ENCODE results near the gene KIAA0586. TPM values are rescaled to one million over a fixed set of nuclear protein-coding genes. Genes with fewer than 3 reads are reported as not detected.
A peak's percentile ranks its signal among the peaks of the same experiment; 100 is the strongest.

The KIAA0586 gene
- total RNA-seq, 1 donor from 2014 or later, result 14.5 TPM

- no peaks in the 10 kb centered on the region for H3K36me3 Mint-ChIP-seq (ENCODE audit: low read depth)
- H3K9me3 Mint-ChIP-seq (ENCODE audit: low read depth), result no peaks in the 10 kb centered on the region
- no peaks in the 10 kb centered on the region for H3K27me3 Mint-ChIP-seq (ENCODE audit: low read depth)
- no peak overlapping the region for H3K27ac Mint-ChIP-seq (ENCODE audit: unreplicated experiment)
- H3K4me3 Mint-ChIP-seq (ENCODE audit: unreplicated experiment), result no peak overlapping the region
- TF ChIP-seq, protein P1, sequence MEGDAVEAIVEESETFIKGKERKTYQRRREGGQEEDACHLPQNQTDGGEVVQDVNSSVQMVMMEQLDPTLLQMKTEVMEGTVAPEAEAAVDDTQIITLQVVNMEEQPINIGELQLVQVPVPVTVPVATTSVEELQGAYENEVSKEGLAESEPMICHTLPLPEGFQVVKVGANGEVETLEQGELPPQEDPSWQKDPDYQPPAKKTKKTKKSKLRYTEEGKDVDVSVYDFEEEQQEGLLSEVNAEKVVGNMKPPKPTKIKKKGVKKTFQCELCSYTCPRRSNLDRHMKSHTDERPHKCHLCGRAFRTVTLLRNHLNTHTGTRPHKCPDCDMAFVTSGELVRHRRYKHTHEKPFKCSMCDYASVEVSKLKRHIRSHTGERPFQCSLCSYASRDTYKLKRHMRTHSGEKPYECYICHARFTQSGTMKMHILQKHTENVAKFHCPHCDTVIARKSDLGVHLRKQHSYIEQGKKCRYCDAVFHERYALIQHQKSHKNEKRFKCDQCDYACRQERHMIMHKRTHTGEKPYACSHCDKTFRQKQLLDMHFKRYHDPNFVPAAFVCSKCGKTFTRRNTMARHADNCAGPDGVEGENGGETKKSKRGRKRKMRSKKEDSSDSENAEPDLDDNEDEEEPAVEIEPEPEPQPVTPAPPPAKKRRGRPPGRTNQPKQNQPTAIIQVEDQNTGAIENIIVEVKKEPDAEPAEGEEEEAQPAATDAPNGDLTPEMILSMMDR (IDR thresholded peaks at IDR 0.05), result no peak
- peaks cover 7% of the 10 kb centered on the region for H3K4me1 Mint-ChIP-seq (ENCODE audit: low read depth)
- DNase-seq (ENCODE audit: low spot score), result no peak
These were observed 29.0 kb upstream of the KIAA0586 start for GRCh38 chr14:58398495-58398894.

DNA sequence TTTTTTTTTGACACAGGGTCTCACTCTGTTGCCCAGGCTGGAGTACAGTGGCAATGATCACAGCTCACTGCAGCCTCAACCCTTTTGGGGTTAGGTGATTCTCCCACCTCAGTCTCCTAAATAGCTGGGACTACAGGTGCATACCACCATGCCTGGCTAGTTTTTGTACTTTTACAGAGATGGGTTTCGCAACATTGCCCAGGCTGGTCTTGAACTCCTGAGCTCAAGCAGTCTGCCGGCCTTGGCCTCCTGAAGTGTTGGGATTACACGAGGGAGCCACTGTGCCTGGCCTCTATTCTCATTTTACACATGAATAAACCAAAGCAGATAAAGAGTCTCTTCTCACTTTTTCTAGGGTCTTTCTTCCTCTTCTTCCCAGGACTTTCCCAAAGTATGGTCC lies 28.6 kb upstream of the KIAA0586 start:
- no peak overlapping the region for H3K27ac Mint-ChIP-seq (ENCODE audit: unreplicated experiment)
- H3K36me3 Mint-ChIP-seq (ENCODE audit: low read depth), result no peaks in the 10 kb centered on the region
- DNase-seq (ENCODE audit: low spot score), result no peak
- H3K4me3 Mint-ChIP-seq (ENCODE audit: unreplicated experiment), result no peak overlapping the region
- peaks cover 7% of the 10 kb centered on the region for H3K4me1 Mint-ChIP-seq (ENCODE audit: low read depth)
- TF ChIP-seq, protein P1 (IDR thresholded peaks at IDR 0.05), result no peak
- H3K9me3 Mint-ChIP-seq (ENCODE audit: low read depth), result no peaks in the 10 kb centered on the region
- no peaks in the 10 kb centered on the region for H3K27me3 Mint-ChIP-seq (ENCODE audit: low read depth)

- Mint-ChIP-seq H3K9me3 (ENCODE audit: low read depth) (no peaks in the 10 kb centered on the region), H3K4me1 (ENCODE audit: low read depth) (no peaks in the 10 kb centered on the region), H3K27me3 (ENCODE audit: low read depth) (no peaks in the 10 kb centered on the region), H3K27ac (ENCODE audit: unreplicated experiment) (no peak overlapping the region), H3K36me3 (ENCODE audit: low read depth) (peaks cover 2% of the 10 kb centered on the region), H3K4me3 (ENCODE audit: unreplicated experiment) (no peak overlapping the region)
- TF ChIP-seq, protein P1 (IDR thresholded peaks at IDR 0.05), result peak; percentile 23
- no peak for DNase-seq (ENCODE audit: low spot score)
These were observed 25.9 kb upstream of the KIAA0586 start for GRCh38 chr14:58401587-58401986.

DNA sequence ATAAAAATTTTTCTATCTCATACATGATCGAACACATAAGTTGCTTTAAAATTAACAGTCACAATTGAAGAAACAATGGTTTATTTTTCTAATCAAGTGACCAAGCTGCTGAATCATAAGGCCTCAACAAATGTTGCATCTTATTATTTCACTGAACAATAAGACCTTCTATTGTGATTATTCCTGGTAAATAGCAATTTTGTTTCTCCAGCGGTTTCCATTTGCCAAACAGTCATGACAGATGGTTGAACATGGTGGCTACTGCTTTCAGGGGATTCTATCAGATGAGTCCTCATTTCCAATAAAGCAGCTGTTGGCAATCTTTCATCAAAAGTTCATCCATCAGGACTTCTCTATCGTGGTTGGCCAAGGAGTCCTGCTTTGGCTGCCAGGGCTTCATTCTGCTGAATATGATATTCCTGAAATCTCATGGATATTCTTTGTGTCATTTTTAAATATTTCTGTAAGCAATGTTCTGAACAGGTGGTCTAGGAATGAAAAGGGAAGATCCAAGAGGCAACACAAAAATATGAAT lies 18.8 kb upstream of the KIAA0586 start:
- Mint-ChIP-seq H3K27ac (ENCODE audit: unreplicated experiment) (no peak overlapping the region), H3K27me3 (ENCODE audit: low read depth) (no peaks in the 10 kb centered on the region), H3K4me1 (ENCODE audit: low read depth) (no peaks in the 10 kb centered on the region), H3K9me3 (ENCODE audit: low read depth) (no peaks in the 10 kb centered on the region), H3K36me3 (ENCODE audit: low read depth) (peaks cover 18% of the 10 kb centered on the region), H3K4me3 (ENCODE audit: unreplicated experiment) (no peak overlapping the region)
- DNase-seq (ENCODE audit: low spot score), result no peak
- TF ChIP-seq, protein P1 (IDR thresholded peaks at IDR 0.05), result no peak

DNA sequence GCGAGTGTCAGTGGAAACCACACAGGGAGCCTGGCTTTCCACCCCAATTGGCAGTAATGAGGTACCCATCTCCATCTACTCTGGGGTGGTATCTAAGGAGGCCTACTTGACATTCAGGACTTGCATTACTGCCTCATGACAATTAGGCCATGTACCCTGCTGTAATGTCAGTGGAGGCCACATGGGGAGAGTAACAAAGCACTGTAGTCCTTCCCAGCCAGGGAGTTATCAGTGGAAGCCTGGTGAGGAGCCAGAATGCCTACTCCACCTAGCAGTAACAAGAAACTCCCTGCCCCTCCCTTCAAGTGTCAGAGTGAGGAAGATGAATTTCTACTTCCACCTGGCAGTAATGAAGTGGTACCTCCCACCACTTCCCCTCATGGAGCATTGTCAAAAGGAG lies 12.7 kb upstream of the KIAA0586 start:
- no peak overlapping the region for H3K4me3 Mint-ChIP-seq (ENCODE audit: unreplicated experiment)
- no peaks in the 10 kb centered on the region for H3K27me3 Mint-ChIP-seq (ENCODE audit: low read depth)
- peaks cover 23% of the 10 kb centered on the region for H3K36me3 Mint-ChIP-seq (ENCODE audit: low read depth)
- no peak for DNase-seq (ENCODE audit: low spot score)
- H3K27ac Mint-ChIP-seq (ENCODE audit: unreplicated experiment), result no peak overlapping the region
- no peaks in the 10 kb centered on the region for H3K4me1 Mint-ChIP-seq (ENCODE audit: low read depth)
- H3K9me3 Mint-ChIP-seq (ENCODE audit: low read depth), result no peaks in the 10 kb centered on the region
- TF ChIP-seq, protein P1 (IDR thresholded peaks at IDR 0.05), result no peak
